Activated naive CD4-positive, alpha-beta T cell treated with anti-CD3 and anti-CD28 coated beads, Interleukin-2, amount 50 U/mL, for 72 hours (primary cell): Measurements from ENCODE around the gene XYLB. TPM values are rescaled to one million over a fixed set of nuclear protein-coding genes. Genes with fewer than 3 reads are reported as not detected.

Experiments used
- ATAC-seq, 2 donors: fragments of 150-1000 bp; cut with Tn5 transposase; 2 replicates each; pipeline ENCODE4 v1.10.0; 2021; ENCODE audit warnings: mild to moderate bottlenecking in 2 of 2, moderate library complexity in 2 of 2
- DNase-seq, 2 donors: peaks; one replicate each; pipeline ENCODE4 v3.0.0; 2021 to 2022; ENCODE audit warnings: low spot score in 2 of 2
- H3K27ac Mint-ChIP-seq, 2 donors: one replicate each; pipeline ENCODE4 v1.8.0; 2022; ENCODE audit warnings: mild to moderate bottlenecking in 2 of 2, mixed read lengths in 2 of 2
- H3K36me3 Mint-ChIP-seq, 2 donors: one replicate each; pipeline ENCODE4 v1.8.0; 2022; ENCODE audit warnings: mixed read lengths in 2 of 2
- H3K9me3 Mint-ChIP-seq, 2 donors: one replicate each; pipeline ENCODE4 v1.8.0; 2022; ENCODE audit warnings: mixed read lengths in 2 of 2
- total RNA-seq, 2 donors: library from RNA; stranded (reverse); gene quantifications; one replicate each; pipeline ENCODE4 v1.2.3, GENCODE V29; 2022

Gene XYLB
- total RNA-seq, 2 donors from 2014 or later = 2.3 to 9.8 TPM

DNA sequence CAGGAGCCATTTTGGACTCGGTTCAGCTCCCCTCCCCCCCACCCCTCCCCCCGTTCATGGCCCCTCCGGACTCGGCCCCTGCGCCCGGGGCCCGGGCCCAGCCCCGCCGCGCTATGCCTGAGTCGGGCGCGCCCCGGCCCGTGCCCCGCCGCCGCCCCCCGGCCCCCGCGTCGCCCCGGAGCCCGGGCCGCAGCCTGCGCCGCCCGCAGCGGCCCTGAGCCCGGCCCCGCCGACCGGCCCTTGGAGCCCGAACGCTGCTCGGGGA lies 107.3 kb downstream of the XYLB start:
- ATAC-seq = peak in 1 of 2 donors; percentile 36
- Mint-ChIP-seq H3K9me3 (peaks cover 4% of the 10 kb centered on the region in 2 donors), H3K27ac (no peak overlapping the region), H3K36me3 (peaks cover 0 to 5% of the 10 kb centered on the region in 2 donors)
- no peak for DNase-seq

DNA sequence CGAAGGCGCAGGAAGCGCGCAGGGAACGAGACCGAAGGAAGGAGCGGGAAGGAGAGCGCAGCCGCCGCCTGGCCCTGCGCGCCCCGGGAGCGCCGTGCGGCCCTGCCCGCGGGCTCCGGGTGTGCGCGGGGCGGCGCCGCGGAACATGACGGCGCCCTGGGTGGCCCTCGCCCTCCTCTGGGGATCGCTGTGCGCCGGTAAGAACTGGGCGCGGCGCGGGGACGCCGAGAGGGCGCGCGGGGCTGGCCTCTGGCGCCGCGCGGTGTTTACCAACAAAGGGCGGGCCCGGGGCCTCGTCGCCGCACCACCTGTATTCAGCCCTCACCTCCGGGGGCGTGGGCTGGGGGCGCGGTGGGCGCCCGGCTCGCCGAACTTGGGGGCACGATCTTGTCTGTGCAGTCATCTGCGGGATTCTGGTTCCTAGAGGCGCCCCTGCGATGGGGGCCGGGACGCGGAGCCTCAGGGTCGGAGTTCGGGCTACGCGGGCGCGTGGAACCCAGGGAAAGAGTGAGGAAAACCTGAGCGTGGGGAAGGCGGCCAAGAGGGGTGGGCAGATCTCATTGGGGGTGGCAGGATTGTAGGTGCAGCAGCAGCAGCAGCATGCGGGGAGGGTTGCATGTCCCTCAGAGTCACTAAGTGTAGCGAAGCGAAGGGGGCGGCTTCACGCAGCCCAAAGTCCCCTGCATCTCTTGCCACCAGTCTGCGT lies 107.7 kb downstream of the XYLB start:
- Mint-ChIP-seq H3K36me3 (peaks cover 0 to 5% of the 10 kb centered on the region in 2 donors), H3K9me3 (peaks cover 4% of the 10 kb centered on the region in 2 donors), H3K27ac (peak overlapping the region; percentile 74 to 96)
- ATAC-seq = peak; percentile 64 to 71
- DNase-seq = peak in 1 of 2 donors; percentile 46

DNA sequence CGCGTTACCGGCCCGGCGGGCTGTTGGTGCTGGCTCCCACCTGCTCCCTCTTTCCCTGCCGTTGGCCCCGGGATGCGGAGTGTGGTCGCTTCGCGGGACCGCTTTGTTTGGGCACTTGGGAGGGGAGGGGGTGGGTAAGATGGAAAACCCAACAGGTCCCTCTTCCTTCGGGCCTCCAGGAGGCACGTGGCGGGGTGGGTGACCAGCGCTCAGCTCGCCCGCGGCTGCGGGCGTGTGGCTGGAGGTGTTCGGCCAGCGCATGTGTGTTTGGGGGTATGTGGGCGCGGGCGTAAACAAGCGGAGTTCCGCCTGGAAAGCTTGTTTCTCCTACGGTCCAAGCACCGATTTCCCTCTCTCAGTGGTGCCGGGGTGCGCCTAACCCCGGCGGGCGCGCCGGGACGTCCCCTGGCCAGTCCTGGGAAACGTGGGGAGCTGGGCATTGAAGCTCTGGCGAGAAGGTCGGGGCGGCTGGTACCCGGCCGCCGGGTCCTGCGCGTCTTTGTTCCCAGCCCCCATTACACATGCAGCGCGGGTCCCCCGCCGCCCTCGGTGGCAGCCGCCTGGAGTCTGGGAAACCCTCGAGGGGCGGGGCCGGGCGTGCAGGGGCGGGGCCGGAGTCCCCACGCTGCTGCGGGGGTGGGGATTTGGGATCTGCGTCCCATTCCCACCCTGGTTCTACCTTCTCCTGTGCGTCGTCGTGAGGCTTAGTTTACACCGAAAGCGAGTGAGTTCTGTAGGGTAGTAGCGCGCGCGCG lies 108.5 kb downstream of the XYLB start:
- Mint-ChIP-seq H3K9me3 (peaks cover 4% of the 10 kb centered on the region in 2 donors), H3K36me3 (peaks cover 0 to 5% of the 10 kb centered on the region in 2 donors), H3K27ac (peak overlapping the region; percentile 74 to 96)
- DNase-seq (peak in 1 of 2 donors; percentile 48), ATAC-seq (peak; percentile 42 to 53)

DNA sequence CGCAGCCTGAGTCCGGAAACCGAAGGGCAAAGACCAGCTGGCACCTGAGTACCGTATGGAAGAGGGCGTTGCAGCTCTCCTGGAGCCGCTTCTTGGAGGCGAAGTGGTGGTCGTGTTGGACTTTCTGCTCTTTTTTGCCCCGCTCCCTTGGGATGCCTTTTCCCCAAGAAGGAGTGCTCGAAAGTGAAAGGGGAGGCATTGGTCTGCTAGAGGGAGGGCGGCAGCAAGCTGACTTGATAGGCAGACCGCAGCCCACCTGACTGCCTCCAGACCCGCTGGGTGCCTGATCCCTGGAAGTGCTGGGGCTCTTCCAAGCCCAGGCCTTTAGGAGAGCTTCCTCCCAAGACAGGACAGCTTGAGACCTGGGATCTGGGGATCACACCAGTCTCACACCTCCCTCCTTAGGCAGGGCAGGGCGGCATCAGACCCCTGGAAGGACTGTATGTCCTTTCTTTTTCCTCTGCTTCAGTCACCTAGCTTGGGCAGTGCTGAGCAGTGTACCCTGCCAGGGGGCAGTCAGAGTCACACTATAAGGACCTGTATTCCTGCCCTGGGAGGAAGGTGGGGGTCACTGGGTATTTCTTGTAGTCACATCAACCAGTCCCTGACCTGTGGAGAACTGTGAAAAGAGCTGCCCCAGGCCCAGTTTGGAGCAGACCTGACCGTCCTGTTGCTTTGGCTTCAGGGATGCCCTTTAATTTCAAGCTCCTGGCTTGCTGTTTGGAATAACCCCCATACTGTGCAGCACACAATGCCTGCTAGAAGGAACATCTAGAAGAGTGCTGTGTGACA lies 109.2 kb downstream of the XYLB start:
- ATAC-seq = no peak
- H3K36me3 Mint-ChIP-seq = peaks cover 0 to 5% of the 10 kb centered on the region in 2 donors
- peaks cover 1 to 4% of the 10 kb centered on the region in 2 donors for H3K9me3 Mint-ChIP-seq
- no peak for DNase-seq
- H3K27ac Mint-ChIP-seq = no peak overlapping the region

DNA sequence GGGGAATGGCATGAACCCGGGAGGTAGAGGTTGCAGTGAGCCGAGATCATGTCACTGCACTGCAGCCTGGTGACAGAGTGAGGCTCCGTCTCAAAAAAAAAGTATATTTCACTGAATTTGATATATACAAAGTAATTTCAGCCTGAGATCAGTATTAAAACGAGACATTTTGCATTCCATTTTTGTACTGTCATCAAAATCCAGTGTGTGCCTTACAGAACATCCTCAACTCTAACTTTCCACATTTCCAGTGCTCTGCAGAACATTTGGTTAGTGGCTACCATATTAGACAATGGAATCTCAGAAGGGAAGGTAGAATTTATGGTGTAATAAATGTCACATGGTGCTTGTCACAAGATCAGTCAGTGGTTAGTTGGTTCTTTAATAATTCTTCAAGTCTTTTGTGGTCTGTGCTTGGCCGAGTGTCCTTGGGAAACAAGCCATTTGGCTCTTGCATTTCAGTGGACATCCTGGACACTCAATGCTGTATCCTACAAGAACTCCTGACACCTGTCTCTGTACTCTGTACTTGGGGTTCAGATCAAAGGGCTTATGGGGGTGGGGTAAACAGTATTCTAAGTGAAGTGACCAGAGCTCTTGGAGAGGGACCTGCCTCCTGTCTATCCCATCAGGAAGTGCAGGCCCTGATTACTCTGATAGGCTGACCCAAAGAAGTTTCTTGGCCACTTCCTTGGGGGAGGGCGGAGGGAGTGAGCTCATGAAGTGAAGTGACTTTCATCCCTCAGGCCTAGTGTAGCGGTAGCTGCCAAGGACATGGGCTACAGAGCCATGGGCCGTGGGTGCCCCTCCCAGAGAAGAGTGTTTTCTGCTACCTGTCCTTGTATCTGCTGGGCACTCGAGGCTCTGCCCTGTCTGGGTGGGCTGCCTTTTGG lies 110.8 kb downstream of the XYLB start:
- peaks cover 0 to 5% of the 10 kb centered on the region in 2 donors for H3K36me3 Mint-ChIP-seq
- H3K9me3 Mint-ChIP-seq = no peaks in the 10 kb centered on the region
- ATAC-seq = no peak
- H3K27ac Mint-ChIP-seq = no peak overlapping the region
- no peak for DNase-seq

DNA sequence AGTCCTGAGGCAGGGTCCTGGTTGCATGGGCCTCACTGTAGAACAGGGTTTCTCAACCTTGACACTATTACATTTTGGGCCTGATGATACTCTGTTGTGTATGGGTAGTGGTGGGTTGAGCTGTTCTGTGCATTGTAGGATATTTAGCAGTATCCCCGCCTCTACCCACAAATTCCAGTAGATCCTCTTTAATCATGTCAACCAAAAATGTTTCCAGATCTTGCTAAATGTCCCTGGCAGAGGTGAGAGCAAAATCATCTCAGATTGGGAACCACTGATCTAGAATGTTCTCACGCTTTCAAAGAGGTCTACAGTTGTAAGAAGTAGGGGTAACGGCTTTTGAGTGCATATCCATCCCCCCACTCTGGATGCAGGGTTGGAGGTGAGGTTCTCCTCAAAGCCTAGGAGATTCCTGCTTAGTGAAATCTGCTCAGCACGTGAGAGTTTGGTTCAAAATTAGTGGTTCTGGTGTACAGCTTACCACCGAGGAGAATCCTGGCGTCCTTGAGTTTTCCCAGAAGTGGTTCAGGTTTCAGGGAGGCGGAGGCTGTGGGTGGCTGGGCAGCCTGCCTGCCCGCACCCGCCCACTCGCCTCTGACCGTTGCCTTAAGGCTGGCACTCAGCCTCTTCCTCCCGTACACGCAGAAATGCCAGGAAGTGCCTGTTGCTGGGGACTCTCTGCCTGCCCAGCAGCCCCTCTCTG lies 112.4 kb downstream of the XYLB start:
- ATAC-seq = no peak
- no peak overlapping the region for H3K27ac Mint-ChIP-seq
- peaks cover 0 to 5% of the 10 kb centered on the region in 2 donors for H3K36me3 Mint-ChIP-seq
- no peaks in the 10 kb centered on the region for H3K9me3 Mint-ChIP-seq
- no peak for DNase-seq

DNA sequence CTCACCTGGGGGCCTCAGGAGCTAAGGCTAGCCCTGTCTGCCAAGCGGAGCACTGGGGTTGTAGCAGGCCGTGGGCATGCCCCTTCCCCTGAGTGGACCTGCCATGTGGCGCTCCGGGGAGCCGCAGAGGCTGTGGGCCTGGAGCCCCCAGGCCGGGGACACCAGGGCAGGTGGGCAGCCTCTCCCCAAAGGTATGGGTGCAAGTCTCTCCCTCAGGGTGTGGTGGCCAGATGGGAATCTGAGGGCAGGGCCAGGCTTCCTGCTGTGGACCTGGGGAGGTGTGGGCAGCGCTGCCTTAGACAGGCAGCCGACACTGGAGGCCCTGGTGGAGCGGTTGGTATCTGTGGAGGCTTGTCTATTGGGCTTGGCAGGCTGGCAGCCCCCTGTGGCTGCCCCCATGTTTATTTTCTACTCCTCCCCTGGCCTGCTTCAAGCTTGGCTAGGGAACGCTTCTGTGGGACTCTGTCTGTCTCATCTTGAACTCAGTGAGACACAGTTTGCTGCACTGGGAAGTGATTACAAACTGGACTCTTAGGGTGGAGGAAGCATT lies 113.0 kb downstream of the XYLB start:
- no peak overlapping the region for H3K27ac Mint-ChIP-seq
- no peak for DNase-seq
- ATAC-seq = no peak
- H3K36me3 Mint-ChIP-seq = peaks cover 0 to 6% of the 10 kb centered on the region in 2 donors
- peaks cover 0 to 4% of the 10 kb centered on the region in 2 donors for H3K9me3 Mint-ChIP-seq

DNA sequence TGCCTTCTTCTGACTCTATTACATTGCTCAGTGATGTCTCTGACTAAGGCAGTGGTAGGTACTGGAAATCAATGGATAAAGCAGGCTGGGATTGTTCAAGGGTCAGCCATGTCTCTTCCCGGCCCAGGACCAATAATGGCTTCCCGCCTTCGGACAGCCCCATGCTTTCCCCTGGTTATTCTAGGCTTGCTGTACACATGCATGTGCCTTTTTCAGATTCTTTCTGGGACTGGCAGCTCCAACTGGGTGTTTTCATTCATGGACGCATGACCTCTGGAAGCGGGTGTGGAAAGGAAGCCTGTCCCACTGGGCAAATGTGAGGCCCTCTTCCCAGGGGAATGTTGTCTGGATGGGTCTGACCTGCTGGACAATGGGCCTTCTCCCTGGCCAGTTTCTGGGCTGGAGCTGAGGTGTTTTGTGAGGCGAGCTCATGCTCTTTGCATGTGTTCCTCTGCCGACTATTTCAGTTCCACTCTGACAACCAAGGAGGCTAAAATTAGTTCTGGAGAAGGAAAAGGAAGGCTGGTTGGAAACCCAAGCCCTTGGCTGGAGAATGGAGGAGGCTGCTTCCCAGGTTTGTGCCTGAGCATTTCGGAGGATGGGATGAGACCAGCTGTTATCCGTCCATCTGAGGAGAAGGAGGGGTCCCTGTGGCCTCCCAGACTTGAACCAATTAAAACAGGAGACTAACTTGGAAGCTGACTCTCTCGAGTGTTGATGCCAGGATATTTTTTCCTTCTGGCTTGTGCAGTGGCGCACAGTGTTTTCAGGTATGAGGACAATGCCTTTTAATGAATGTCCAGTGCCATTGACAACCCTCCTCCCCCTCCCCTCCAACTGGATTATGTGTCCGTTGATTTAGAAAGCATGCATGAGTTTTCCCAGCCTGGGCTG lies 114.0 kb downstream of the XYLB start:
- DNase-seq = no peak
- H3K9me3 Mint-ChIP-seq = peaks cover 4 to 8% of the 10 kb centered on the region in 2 donors
- H3K27ac Mint-ChIP-seq = peak overlapping the region; percentile 29 to 38
- H3K36me3 Mint-ChIP-seq = peaks cover 5 to 10% of the 10 kb centered on the region in 2 donors
- ATAC-seq = no peak

Other genes with a start within 250 kb of the XYLB start
- gene ACAA1, start 209.7 kb upstream of the XYLB start, total RNA-seq = 10 to 100 TPM; 73.9 to 83.9 TPM
- 10 to 100 TPM; 23.5 to 41.2 TPM for gene MYD88, start 208.1 kb upstream of the XYLB start, total RNA-seq
- gene OXSR1, start 181.2 kb upstream of the XYLB start, total RNA-seq = 10 to 100 TPM; 46.8 to 58.3 TPM
- 1 to 10 TPM in 1 of 2 donors, under 1 TPM in 1; 0.11 to 1.1 TPM for gene SLC22A13, start 81.0 kb upstream of the XYLB start, total RNA-seq
- not detected for gene SLC22A14, start 64.5 kb upstream of the XYLB start, total RNA-seq
- 1 to 10 TPM; 7.9 to 8.4 TPM for gene ACVR2B, start 107.1 kb downstream of the XYLB start, total RNA-seq
- 10 to 100 TPM; 22.0 to 22.8 TPM for gene EXOG, start 149.6 kb downstream of the XYLB start, total RNA-seq